Measurements from ENCODE around the gene PTGER1. TPM values are rescaled to one million over a fixed set of nuclear protein-coding genes. Genes with fewer than 3 reads are reported as not detected.

Gene PTGER1
- total and polyA plus RNA-seq, 9 of the 15 experiments (the other 6 are each of a cell fraction or from before 2014, with no cell fraction given), result 0.06 to 0.36 (median 0.31) TPM; not detected in 5

DNA sequence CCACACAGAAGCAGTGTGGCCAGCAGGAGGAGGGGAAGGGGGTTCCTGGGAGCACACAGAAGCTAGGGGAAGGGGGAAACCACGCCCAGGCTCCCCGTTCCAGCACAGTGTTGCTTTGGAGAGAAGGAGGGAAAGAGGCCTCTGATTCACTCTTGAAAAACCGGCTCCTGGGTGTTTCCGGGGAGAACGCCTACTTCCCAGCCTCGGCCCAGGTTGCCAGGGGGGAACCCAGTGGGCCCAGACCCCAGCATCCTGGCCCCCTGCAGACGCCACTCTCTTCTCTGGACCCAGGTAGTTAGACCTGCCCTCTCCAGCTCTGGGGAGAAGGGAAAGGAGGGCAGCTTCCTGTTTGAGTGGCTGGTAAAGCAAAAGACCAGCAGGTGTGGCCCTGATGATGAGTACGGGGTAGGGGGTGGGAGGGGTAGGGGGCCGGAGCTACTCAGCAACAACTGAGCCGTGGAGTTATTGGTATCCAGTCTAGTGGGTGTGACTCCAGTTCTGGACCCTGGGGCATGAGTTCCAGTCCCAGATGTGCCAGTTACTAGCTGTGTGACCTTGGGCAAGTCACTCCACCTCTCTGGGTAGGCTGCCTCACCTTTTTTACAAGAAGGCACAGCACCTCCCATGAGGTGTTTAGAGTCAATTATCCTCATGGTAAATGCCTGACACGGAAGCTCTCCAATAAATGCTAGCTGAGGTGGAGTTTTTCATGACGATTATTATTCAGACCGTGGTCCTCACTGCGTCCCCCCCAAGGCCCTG lies 19.9 kb upstream of the PTGER1 start:
- Histone ChIP-seq H3K79me2 (ENCODE audit: control insufficient read depth, insufficient read depth, low read length) (peaks cover 5% of the 10 kb centered on the region; the same call in 2 of the 3 replicates), H4K20me1 (replicated peaks; ENCODE audit: control insufficient read depth, insufficient read depth, low read length) (no peaks in the 10 kb centered on the region), H2AFZ (ENCODE audit: low read depth, low read length) (peak overlapping the region; percentile 49), H3K9ac (ENCODE audit: insufficient read depth in 1 of 2, low read depth in 2 of 2, low read length in 2 of 2) (peak overlapping the region; percentile 51 to 86), H3K9me3 (replicated peaks; ENCODE audit: control insufficient read depth, insufficient read depth, low read depth, low read length) (no peaks in the 10 kb centered on the region), H3K27ac (ENCODE audit: extremely low read depth, low read depth, low read length) (peak overlapping the region; percentile 10; the same call in 1 of the 3 replicates), H3K4me1 (replicated peaks in 1 of 2; ENCODE audit: control insufficient read depth in 2 of 2, insufficient read depth in 2 of 2, low read length in 2 of 2) (peaks cover 16 to 29% of the 10 kb centered on the region in 2 experiments; a peak in 4 of 5 replicates), H3K27me3 (ENCODE audit: control insufficient read depth in 2 of 2, insufficient read depth in 2 of 2, low read length in 2 of 2) (no peaks in the 10 kb centered on the region), H3K4me3 (peak overlapping the region; percentile 68), H3K9me1 (ENCODE audit: control insufficient read depth, insufficient read depth, low read length) (no peaks in the 10 kb centered on the region), H3K4me2 (ENCODE audit: insufficient read depth, low read length) (peak overlapping the region; percentile 82), H3K36me3 (ENCODE audit: control insufficient read depth, insufficient read depth, low read length) (peaks cover 6% of the 10 kb centered on the region; the same call in 1 of the 3 replicates)
- ATAC-seq (no peak), FAIRE-seq (peak; percentile 64), DNase-seq (ENCODE audit: extremely low read depth in 1 of 4, low spot score in 3 of 4) (peak in 2 of 4 experiments; percentile 9 to 43)
- peak; percentile 48 for TF ChIP-seq RBM25 (IDR thresholded peaks at IDR 0.05; ENCODE audit: low read depth, low read length, severe bottlenecking)
- no peak for TF ChIP-seq LCOR (CRISPR knock-in tag; IDR thresholded peaks at IDR 0.05)
- TF ChIP-seq CHD4 (IDR thresholded peaks at IDR 0.05; ENCODE audit: insufficient read depth, insufficient replicate concordance, low read depth, low read length, poor library complexity, severe bottlenecking), result peak; percentile 21
- no peak for TF ChIP-seq NONO (IDR thresholded peaks at IDR 0.05; ENCODE audit: low read depth in 2 of 2, low read length in 1 of 2)
- no peak for TF ChIP-seq FUS (optimal IDR thresholded peaks at IDR 0.05; ENCODE audit: low read depth, low read length)
- no peak for TF ChIP-seq GABPB2 (CRISPR knock-in tag; conservative IDR thresholded peaks at IDR 0.05)
- TF ChIP-seq, protein P1, sequence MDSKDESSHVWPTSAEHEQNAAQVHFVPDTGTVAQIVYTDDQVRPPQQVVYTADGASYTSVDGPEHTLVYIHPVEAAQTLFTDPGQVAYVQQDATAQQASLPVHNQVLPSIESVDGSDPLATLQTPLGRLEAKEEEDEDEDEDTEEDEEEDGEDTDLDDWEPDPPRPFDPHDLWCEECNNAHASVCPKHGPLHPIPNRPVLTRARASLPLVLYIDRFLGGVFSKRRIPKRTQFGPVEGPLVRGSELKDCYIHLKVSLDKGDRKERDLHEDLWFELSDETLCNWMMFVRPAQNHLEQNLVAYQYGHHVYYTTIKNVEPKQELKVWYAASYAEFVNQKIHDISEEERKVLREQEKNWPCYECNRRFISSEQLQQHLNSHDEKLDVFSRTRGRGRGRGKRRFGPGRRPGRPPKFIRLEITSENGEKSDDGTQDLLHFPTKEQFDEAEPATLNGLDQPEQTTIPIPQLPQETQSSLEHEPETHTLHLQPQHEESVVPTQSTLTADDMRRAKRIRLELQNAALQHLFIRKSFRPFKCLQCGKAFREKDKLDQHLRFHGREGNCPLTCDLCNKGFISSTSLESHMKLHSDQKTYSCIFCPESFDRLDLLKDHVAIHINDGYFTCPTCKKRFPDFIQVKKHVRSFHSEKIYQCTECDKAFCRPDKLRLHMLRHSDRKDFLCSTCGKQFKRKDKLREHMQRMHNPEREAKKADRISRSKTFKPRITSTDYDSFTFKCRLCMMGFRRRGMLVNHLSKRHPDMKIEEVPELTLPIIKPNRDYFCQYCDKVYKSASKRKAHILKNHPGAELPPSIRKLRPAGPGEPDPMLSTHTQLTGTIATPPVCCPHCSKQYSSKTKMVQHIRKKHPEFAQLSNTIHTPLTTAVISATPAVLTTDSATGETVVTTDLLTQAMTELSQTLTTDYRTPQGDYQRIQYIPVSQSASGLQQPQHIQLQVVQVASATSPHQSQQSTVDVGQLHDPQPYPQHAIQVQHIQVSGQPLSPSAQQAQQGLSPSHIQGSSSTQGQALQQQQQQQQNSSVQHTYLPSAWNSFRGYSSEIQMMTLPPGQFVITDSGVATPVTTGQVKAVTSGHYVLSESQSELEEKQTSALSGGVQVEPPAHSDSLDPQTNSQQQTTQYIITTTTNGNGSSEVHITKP (IDR thresholded peaks at IDR 0.05; ENCODE audit: partially characterized antibody), result peak; percentile 8
- TF ChIP-seq ZFP36 (IDR thresholded peaks at IDR 0.05; ENCODE audit: low read depth, low read length, partially characterized antibody), result peak; percentile 74
- peak; percentile 65 for TF ChIP-seq BCOR (IDR thresholded peaks at IDR 0.05)
- TF ChIP-seq ARID2 (IDR thresholded peaks at IDR 0.05), result no peak
- 0 out of 4 replicates have a peak, but pooled peaks have one; percentile 25 to 33 for TF ChIP-seq KDM1A (IDR thresholded peaks at IDR 0.05)
- POLR2A ChIA-PET, result interaction anchor here (1.8 kb wide), 1 partner anchor 15 kb away, joined by 5 read pairs; no protein-coding TSS in a partner anchor
- no TSS peak for BruUV-seq (replicated peaks)
- CTCF ChIA-PET (ENCODE audit: low intra/inter-chr PET ratio), result no interaction called here
- WGBS (ENCODE audit: insufficient coverage, low coverage, missing lambda C conversion rate), result 37% methylated on average over 13 of the region's 14 CpGs
- intact Hi-C loops (cut with micrococcal nuclease), result no loop called here
- in situ Hi-C loops (cut with MboI), result no loop called here
